ENCODE data around the gene KLHDC8B. TPM values are rescaled to one million over a fixed set of nuclear protein-coding genes. Genes with fewer than 3 reads are reported as not detected.

Gene KLHDC8B
- total RNA-seq = 6.4 and 10.1 TPM in 2 replicates

GRCh38 chr3:49171119-49171774 lies at the start of gene KLHDC8B:
TSS of gene KLHDC8B (plus strand) at chr3:49171598. CDS start at chr3:49172770, 1,172 bp downstream.
- Histone ChIP-seq H3K36me3 (ENCODE audit: control insufficient read depth, insufficient read depth, low read length) (no peaks in the 10 kb centered on the region), H3K4me3 (ENCODE audit: low read depth, low read length) (peak within 1 kb of the TSS; percentile 72), H3K27me3 (ENCODE audit: control insufficient read depth, insufficient read depth, low read length) (no peaks in the 10 kb centered on the region)
- DNase-seq (ENCODE audit: low read depth) = no peak
- peak; percentile 99 for TF ChIP-seq CTCF (IDR thresholded peaks at IDR 0.05; ENCODE audit: insufficient read depth, low read length, poor library complexity, severe bottlenecking)

- Histone ChIP-seq H3K36me3 (ENCODE audit: control insufficient read depth, insufficient read depth, low read length) (peaks cover 10% of the 10 kb centered on the region), H3K27me3 (ENCODE audit: control insufficient read depth, insufficient read depth, low read length) (no peaks in the 10 kb centered on the region), H3K4me3 (ENCODE audit: low read depth, low read length) (no peak overlapping the region)
- no peak for DNase-seq (ENCODE audit: low read depth)
- no peak for TF ChIP-seq CTCF (IDR thresholded peaks at IDR 0.05; ENCODE audit: insufficient read depth, low read length, poor library complexity, severe bottlenecking)
Measured at GRCh38 chr3:49122022-49122421, 49.4 kb upstream of the KLHDC8B start.

GRCh38 chr3:49122451-49122850 lies 48.9 kb upstream of the KLHDC8B start:
- no peak for TF ChIP-seq CTCF (IDR thresholded peaks at IDR 0.05; ENCODE audit: insufficient read depth, low read length, poor library complexity, severe bottlenecking)
- Histone ChIP-seq H3K4me3 (ENCODE audit: low read depth, low read length) (no peak overlapping the region), H3K27me3 (ENCODE audit: control insufficient read depth, insufficient read depth, low read length) (no peaks in the 10 kb centered on the region), H3K36me3 (ENCODE audit: control insufficient read depth, insufficient read depth, low read length) (peaks cover 10% of the 10 kb centered on the region)
- no peak for DNase-seq (ENCODE audit: low read depth)

GRCh38 chr3:49122886-49123545 lies 48.4 kb upstream of the KLHDC8B start:
- no peak for DNase-seq (ENCODE audit: low read depth)
- Histone ChIP-seq H3K4me3 (ENCODE audit: low read depth, low read length) (no peak overlapping the region), H3K27me3 (ENCODE audit: control insufficient read depth, insufficient read depth, low read length) (no peaks in the 10 kb centered on the region), H3K36me3 (ENCODE audit: control insufficient read depth, insufficient read depth, low read length) (peaks cover 8% of the 10 kb centered on the region)
- no peak for TF ChIP-seq CTCF (IDR thresholded peaks at IDR 0.05; ENCODE audit: insufficient read depth, low read length, poor library complexity, severe bottlenecking)

GRCh38 chr3:49123687-49124086 lies 47.7 kb upstream of the KLHDC8B start:
- TF ChIP-seq CTCF (IDR thresholded peaks at IDR 0.05; ENCODE audit: insufficient read depth, low read length, poor library complexity, severe bottlenecking) = no peak
- Histone ChIP-seq H3K4me3 (ENCODE audit: low read depth, low read length) (no peak overlapping the region), H3K36me3 (ENCODE audit: control insufficient read depth, insufficient read depth, low read length) (peaks cover 9% of the 10 kb centered on the region), H3K27me3 (ENCODE audit: control insufficient read depth, insufficient read depth, low read length) (no peaks in the 10 kb centered on the region)
- no peak for DNase-seq (ENCODE audit: low read depth)

Data from kidney epithelial cell (primary cell).